Panc1 (cell line): ENCODE measurements around the gene TNNI3K.

Experiments used
- SIN3A ChIP-seq: IDR thresholded peaks from 2 replicates; pipeline ENCODE4 v1.6.1; 2012; ENCODE audit warnings: low read depth, mild to moderate bottlenecking, low read length, moderate library complexity, borderline replicate concordance; ENCODE audit not compliant: insufficient read depth
- TF ChIP-seq, protein P1 (sequence below): fragments of 450-650 bp; IDR thresholded peaks from 2 replicates; pipeline ENCODE4 v1.5.1; 2017; ENCODE audit warnings: mild to moderate bottlenecking

GRCh38 chr1:74530892-74531291, 295.7 kb downstream of the TNNI3K start:
- TF ChIP-seq, protein P1, sequence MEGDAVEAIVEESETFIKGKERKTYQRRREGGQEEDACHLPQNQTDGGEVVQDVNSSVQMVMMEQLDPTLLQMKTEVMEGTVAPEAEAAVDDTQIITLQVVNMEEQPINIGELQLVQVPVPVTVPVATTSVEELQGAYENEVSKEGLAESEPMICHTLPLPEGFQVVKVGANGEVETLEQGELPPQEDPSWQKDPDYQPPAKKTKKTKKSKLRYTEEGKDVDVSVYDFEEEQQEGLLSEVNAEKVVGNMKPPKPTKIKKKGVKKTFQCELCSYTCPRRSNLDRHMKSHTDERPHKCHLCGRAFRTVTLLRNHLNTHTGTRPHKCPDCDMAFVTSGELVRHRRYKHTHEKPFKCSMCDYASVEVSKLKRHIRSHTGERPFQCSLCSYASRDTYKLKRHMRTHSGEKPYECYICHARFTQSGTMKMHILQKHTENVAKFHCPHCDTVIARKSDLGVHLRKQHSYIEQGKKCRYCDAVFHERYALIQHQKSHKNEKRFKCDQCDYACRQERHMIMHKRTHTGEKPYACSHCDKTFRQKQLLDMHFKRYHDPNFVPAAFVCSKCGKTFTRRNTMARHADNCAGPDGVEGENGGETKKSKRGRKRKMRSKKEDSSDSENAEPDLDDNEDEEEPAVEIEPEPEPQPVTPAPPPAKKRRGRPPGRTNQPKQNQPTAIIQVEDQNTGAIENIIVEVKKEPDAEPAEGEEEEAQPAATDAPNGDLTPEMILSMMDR: no peak
- TF ChIP-seq SIN3A: no peak
